NCI-H1048 (cell line): Measurements from ENCODE around the gene INO80B.
"Not testable (repeated sequence)": the region's sequence is repeated elsewhere in the genome, so short reads cannot be mapped to it uniquely, and the experiment has no call there.

Source experiments
- DNase-seq: peaks from one replicate; lab custom pipeline; 2025; lab: John Stamatoyannopoulos, UW

INO80B gene

GRCh38 chr2:74482801-74483674 lies 28.2 kb downstream of the INO80B start, which contains the start of the genes CCDC142 and TTC31:
TSS of gene CCDC142 (minus strand) at chr2:74482998. CDS start at chr2:74482837, 161 bp downstream.
TSS of gene TTC31 (plus strand) at chr2:74483081. CDS start at chr2:74483096, 15 bp downstream.
- peak; percentile 89 for DNase-seq

DNA sequence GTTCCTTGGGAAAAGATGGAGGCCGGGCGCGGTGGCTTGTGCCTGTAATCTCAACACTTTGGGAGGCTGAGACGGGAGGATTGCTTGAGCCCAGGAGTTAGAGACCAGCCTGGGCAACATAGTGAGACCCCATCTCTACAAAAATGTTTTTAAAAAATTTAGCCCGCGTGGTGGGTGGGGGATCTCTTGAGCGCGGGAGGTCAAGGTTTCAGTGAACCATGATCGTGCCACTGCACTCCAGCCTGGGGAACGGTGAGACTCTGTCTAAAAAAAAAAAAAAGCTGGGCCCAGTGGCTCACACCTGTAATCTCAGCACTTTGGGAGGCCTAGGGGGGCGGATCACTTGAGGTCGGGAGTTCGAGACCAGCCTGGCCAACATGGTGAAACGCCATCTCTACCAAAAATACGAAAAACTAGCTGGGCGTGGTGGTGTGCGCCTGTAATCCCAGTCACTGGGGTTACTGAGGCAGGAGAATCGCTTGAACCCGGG lies 28.8 kb downstream of the INO80B start:
- DNase-seq = not testable (repeated sequence)

DNA sequence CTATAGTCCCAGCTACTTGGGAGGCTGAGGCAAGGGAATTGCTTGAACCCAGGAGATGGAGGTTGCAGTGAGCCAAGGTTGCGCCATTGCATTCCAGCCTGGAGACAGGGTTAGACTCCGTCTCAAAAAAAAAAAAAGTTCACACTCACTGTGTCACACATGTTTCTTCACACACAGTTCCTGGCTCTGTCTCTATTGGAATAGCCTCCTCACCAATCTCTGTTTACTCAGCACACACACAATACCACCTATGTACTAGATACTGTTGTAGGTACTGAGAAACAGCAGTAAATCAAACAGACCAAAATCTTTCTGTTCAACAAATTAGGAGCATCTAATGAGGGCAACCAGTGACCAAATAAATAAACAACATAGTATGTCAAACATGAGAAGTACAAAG lies 31.3 kb downstream of the INO80B start:
- no peak for DNase-seq

DNA sequence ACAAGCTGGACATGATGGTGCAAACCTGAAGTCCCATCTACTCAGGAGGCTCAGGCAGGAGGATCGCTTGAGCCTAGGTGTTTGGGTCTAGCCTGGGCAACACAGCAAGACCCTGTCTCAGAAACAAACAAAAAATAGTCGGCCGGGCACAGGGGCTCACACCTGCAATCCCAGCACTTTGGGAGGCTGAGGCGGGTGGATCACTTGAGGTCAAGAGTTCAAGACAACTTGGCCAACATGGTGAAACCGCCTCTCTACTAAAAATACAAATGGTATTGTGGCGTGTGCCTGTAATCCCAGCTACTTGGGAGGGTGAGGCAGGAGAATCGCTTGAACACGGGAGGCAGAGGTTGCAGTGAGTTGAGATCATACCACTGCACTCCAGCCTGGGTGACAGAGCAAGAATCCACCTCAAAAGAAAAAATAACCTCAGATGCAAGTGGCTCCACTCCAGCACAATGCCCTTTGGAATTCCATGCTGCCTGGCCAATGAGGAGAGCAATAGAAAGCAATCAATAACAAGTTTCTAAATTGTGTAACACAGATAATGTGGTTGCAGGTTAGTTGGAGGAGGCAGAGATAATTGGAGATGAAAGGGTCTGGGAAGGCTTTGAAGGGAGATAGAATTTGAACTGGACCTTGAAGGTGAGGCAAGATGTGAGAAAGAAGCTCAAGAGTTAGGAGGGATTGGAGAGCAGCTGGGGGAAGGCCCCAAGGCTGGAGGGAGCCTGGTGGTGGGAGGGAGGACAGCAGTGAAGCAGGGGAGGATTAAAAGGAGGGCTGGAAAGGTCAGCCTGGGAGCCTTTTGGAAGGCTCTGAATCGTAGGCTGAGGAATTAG lies 34.0 kb downstream of the INO80B start:
- no peak for DNase-seq

DNA sequence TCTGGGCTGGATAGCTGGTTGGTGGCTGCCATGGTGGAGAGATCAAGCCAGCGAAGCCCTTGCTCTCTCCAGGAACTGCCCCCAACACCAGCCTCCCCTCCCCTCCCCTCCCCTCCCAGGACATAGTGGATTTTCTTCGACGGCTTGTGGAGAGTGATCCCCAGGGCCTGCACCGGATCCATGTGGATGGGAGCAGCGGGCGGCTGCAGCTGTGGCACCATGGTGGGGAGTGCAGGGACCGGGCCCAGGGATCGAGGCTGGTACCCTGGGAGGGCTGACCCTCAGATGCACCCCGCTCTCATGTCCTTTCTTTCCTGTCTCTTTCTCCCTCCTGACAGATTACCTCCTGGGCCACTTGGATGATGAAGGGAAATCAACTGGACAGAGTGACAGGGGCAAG lies 35.0 kb downstream of the INO80B start:
- DNase-seq = no peak

- no peak for DNase-seq
These were observed 37.0 kb downstream of the INO80B start for GRCh38 chr2:74491648-74492544.

DNA sequence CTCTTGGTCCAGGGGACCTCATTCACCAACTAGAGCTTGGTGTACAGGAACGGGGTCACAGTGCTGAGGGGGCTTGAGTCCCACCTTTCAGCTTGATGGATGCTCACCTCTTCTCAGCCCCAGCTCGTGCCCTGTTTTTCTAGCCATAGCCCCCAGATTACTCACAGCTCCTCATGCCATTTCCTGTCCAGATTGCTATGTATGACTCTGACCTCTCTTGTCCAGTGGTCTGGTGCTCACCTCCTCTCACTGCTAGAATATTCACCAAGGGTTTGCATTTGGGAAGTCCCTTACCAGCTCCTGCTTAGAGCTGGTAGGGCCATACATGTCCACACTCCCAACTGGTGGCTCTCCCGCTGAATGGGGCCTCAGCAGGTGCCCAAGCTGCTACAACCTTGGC lies 38.7 kb downstream of the INO80B start:
- DNase-seq = no peak

DNA sequence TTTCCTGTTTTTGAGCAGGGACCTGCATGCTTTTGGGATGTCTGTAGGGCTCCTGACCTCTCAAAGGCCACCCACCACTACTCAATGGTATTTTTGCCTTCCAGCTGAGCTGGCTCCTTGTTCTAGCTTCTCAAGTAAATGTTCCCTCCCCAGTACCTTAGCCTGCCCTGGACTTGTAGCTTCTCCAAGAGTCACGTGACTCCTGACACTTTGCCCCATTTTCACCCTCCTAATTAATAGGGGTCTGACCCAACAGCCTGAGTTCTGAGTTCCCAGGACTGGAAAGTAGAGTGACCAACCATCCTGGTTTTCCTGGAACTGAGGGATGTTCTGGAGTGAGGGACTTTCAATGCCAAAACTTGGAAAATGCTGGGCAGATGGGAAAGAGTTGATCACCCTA lies 40.6 kb downstream of the INO80B start:
- no peak for DNase-seq

GRCh38 chr2:74496997-74497776 lies 42.3 kb downstream of the INO80B start:
- no peak for DNase-seq

- DNase-seq = no peak
These were observed 43.1 kb downstream of the INO80B start for GRCh38 chr2:74497777-74498499.

GRCh38 chr2:74498500-74499266 lies 43.8 kb downstream of the INO80B start:
- no peak for DNase-seq

GRCh38 chr2:74499267-74499939 lies 44.5 kb downstream of the INO80B start, which contains the start of gene LBX2:
TSS of gene LBX2 (minus strand) at chr2:74499603. CDS start at chr2:74499537, 66 bp downstream.
- DNase-seq = no peak

DNA sequence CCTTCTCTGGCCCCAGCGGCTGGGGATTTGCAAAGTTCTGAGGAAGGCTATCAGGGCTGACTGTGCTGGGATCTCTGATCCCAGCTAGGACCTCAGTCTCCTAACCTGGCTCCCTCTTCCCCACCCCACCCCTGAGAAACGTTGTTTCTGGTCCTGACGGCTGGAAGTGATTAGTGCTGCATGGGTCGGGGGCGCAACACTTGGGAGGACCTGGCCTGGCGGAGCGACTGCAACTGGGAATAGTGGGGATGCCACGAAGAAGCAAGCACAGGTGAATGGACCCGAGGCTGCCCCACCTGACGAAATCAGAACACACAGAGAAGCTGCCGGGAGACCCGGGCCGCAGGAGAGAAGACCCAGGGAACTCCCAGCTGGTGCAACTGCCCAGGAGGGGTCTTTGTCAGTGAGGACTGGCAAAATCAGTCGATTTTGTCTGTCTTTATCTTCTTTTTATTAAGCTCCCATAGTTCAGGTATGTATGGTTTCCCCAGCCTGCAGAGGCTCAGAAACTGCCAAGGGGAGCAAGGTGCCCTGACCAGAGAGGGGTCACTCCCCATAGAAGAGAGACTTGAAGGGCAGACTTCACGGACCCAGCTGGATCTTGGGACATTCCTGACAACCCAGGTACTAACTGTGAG lies 45.2 kb downstream of the INO80B start:
- DNase-seq = no peak

GRCh38 chr2:74500578-74500946 lies 45.7 kb downstream of the INO80B start:
- no peak for DNase-seq

GRCh38 chr2:74501335-74502071 lies 46.6 kb downstream of the INO80B start:
- DNase-seq = no peak

DNA sequence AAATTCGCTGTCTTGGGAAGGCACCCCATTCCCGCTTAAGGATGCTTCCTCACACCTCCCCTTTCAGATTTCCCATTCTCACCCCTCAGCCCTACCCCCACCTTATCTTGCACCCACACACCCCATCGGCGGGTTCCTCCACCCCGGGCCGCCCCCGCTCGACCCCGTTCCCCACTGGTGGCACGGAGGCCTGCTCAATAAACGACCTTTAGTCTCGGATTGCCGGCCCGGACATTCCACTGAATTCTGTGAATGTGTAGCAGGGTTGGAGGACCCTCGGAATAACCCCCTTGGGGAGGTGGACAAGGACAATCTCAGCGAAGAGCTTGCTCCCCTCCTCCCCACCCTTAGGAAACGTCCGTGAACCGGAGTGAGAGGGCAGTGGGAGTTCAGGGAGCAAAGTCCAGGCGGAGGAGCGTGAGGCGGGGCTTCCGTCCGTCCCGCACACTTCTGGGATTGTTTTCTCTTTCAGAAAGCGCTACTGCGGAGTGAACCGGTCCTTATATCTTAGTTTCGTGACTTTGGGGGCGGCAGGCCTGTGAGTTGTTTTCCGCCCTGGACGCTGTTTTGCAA lies 47.3 kb downstream of the INO80B start:
- no peak for DNase-seq
